Panc1 (cell line): ENCODE results near the gene SRXN1. TPM values are rescaled to one million over a fixed set of nuclear protein-coding genes. Genes with fewer than 3 reads are reported as not detected.

Experiments
- ATAC-seq: fragments of 200-7000 bp; cut with Tn5 transposase; 2 replicates; pipeline ENCODE4 v1.9.1; 2020; ENCODE audit warnings: mild to moderate bottlenecking, moderate library complexity
- BruUV-seq: library from RNA; stranded (reverse); fragments of 400-500 nt; replicated peaks from 2 replicates; lab custom pipeline; 2021; lab: Mats Ljungman, UMichigan
- CTCF ChIA-PET: fragments of 300-600 bp; sonication (Branson Sonifier 250); formaldehyde crosslinking; loops from one replicate; lab custom pipeline; 2022; ENCODE audit warnings: antibody characterized with exemption; lab: Charles Lee
- POLR2A ChIA-PET: fragments of 300-600 bp; sonication (Branson Sonifier 250); formaldehyde crosslinking; loops from one replicate; lab custom pipeline; 2022; ENCODE audit warnings: antibody characterized with exemption; lab: Charles Lee
- DNase-seq: peaks from one replicate; pipeline ENCODE4 v3.0.0-alpha.2; 2010; ENCODE audit warnings: low read depth, low spot score
- H3K27ac ChIP-seq: 2 replicates; pipeline ENCODE4 v1.5.1; 2011; ENCODE audit warnings: mild to moderate bottlenecking, low read length, inconsistent platforms
- H3K27me3 ChIP-seq: fragments of 200-500 bp; sonication (Bioruptor generic); 2 replicates; pipeline ENCODE4 v1.6.0; 2014; ENCODE audit warnings: low read length, inconsistent platforms; ENCODE audit not compliant: control insufficient read depth, insufficient read depth
- H3K36me3 ChIP-seq: fragments of 200-500 bp; sonication (Bioruptor generic); 2 replicates; pipeline ENCODE4 v1.5.1; 2014; ENCODE audit warnings: inconsistent platforms, mild to moderate bottlenecking, low read length, moderate library complexity; ENCODE audit not compliant: control insufficient read depth, insufficient read depth
- H3K4me1 ChIP-seq: 2 replicates; pipeline ENCODE4 v1.5.1; 2011; ENCODE audit warnings: inconsistent platforms, mild to moderate bottlenecking, low read length, moderate library complexity; ENCODE audit not compliant: control insufficient read depth, insufficient read depth
- H3K4me3 ChIP-seq, 2 experiments: 2 replicates each; pipeline ENCODE4 v1.5.1; 2011 to 2012; ENCODE audit warnings: low read depth in 2 of 2, low read length in 2 of 2, mild to moderate bottlenecking in 2 of 2, inconsistent platforms in 1 of 2, moderate library complexity in 1 of 2
- H3K9me3 ChIP-seq: fragments of 200-500 bp; sonication (Bioruptor generic); 2 replicates; pipeline ENCODE4 v1.5.1; 2014; ENCODE audit warnings: low read depth, mild to moderate bottlenecking, inconsistent platforms, low read length, moderate library complexity; ENCODE audit not compliant: control insufficient read depth, insufficient read depth
- CTCF ChIP-seq: fragments of 450-650 bp; IDR thresholded peaks from 2 replicates; pipeline ENCODE4 v1.5.1; 2017; ENCODE audit warnings: mild to moderate bottlenecking
- POLR2AphosphoS5 ChIP-seq: IDR thresholded peaks from 2 replicates; pipeline ENCODE4 v1.6.1; 2012; ENCODE audit warnings: mild to moderate bottlenecking, low read depth, low read length, moderate library complexity
- REST ChIP-seq, 2 experiments: IDR thresholded peaks; 2 replicates each; pipeline ENCODE4 v1.6.1; 2011 to 2012; ENCODE audit warnings: low read depth in 2 of 2, control low read depth in 1 of 2, low read length in 1 of 2, mild to moderate bottlenecking in 1 of 2, moderate library complexity in 1 of 2; ENCODE audit not compliant: insufficient read depth in 1 of 2
- SIN3A ChIP-seq: IDR thresholded peaks from 2 replicates; pipeline ENCODE4 v1.6.1; 2012; ENCODE audit warnings: low read depth, mild to moderate bottlenecking, low read length, moderate library complexity, borderline replicate concordance; ENCODE audit not compliant: insufficient read depth
- TCF7L2 ChIP-seq: IDR thresholded peaks from 2 replicates; pipeline ENCODE4 v1.6.1; 2011; ENCODE audit warnings: mild to moderate bottlenecking, low read depth, low read length, inconsistent platforms
- in situ Hi-C: cut with HindIII; loops from 2 replicates; pipeline ENCODE4 v1.10.0; 2016; ENCODE audit warnings: low sequenced_read_pairs, low pct_unique_long_range_greater_than_20kb
- intact Hi-C: fragments of 100-400 bp; cut with micrococcal nuclease; formaldehyde crosslinking; loops from one replicate; pipeline ENCODE4 v1.10.0; 2022; ENCODE audit not compliant: unreplicated experiment
- total RNA-seq: library from RNA; stranded (reverse); gene quantifications from one replicate; pipeline ENCODE4 v1.2.1, GENCODE V29; 2021; ENCODE audit not compliant: unreplicated experiment

Gene SRXN1
- total RNA-seq, 1 experiment from 2014 or later: 34.5 TPM

DNA sequence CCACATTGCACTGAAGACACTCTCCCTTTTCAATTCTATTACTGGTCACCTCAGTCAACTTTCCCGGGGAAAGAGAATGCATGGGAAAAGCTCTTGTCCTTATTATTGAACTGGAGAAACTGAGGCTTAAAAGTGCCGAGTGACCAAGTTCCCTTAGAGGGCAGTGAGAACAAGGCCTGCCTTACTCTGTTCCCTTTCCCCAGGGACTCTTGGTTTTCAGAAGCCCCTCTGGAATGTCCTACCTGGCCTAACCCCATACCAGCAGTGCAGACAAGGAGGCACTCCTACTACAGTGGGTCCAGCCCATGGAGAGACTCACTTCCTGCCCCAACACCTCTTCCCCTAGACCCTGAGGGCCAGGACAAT, 6.1 kb downstream of the SRXN1 start:
- CTCF ChIA-PET: interaction anchor here (0.6 to 3.0 kb wide), 2 partner anchors 80 to 85 kb away, joined by 3 to 20 read pairs; no protein-coding TSS in a partner anchor
- Histone ChIP-seq H3K4me1 (peaks cover 13% of the 10 kb centered on the region), H3K36me3 (peaks cover 3% of the 10 kb centered on the region; the same call in 1 of the 2 replicates), H3K9me3 (peaks cover 5% of the 10 kb centered on the region; the same call in 1 of the 2 replicates), H3K27ac (no peak overlapping the region), H3K27me3 (no peaks in the 10 kb centered on the region), H3K4me3 (no peak overlapping the region)
- POLR2A ChIA-PET: no interaction called here
- no TSS peak for BruUV-seq
- ATAC-seq (no peak), DNase-seq (no peak)
- in situ Hi-C loops (no loop called here), intact Hi-C loops (no loop called here)
- no peak for TF ChIP-seq POLR2AphosphoS5
- no peak for TF ChIP-seq SIN3A
- no peak for TF ChIP-seq REST (IDR thresholded peaks at IDR 0.05; ENCODE audit: insufficient read depth in 1 of 2, low read depth in 2 of 2, low read length in 1 of 2)
- TF ChIP-seq CTCF: no peak
- TF ChIP-seq TCF7L2: no peak

DNA sequence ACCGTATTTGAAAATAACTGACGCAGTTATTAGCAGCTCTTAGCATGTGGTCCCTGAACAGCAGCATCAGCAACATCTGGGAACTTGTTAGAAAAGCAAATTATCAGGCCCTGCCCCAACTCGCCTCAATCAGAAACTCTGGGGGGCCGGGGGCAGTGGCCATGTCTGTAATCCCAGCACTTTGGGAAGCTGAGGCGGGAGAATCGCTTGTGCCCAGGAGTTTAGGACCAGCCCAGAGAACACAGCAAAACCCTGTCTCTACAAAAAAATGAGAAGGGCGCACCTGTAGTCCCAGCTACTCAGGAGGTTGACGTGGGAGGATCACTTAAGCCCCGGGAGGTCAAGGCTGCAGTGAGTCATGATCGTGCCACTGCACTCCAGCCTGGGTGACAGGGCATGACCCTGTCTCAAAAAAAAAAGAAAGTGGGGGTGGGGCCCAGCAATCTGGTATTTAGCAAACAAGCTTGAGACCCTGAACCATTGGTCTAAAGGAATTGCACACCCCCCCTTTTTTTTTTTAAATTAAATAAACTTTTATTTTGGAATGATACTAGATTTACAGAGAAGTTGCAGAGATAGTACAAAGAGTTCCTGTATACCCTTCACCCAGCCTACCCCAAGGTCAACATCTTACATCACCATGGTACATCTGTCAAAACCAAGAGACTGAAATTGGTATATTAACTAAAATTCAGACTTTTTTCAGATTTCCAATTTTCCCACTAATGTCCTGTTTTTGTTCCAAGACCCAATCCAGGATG, 6.7 kb downstream of the SRXN1 start:
- in situ Hi-C loops: no loop called here
- ChIA-PET POLR2A (interaction anchor here (0.5 to 0.6 kb wide), 3 partner anchors 33 to 54 kb away, joined by 3 to 4 read pairs (median 3); no protein-coding TSS in a partner anchor), CTCF (interaction anchor here (0.6 to 3.0 kb wide), 8 partner anchors 19 to 299 kb away, joined by 3 to 20 read pairs (median 3); no protein-coding TSS in a partner anchor)
- ATAC-seq (no peak; the same call in 1 of the 2 replicates), DNase-seq (no peak)
- BruUV-seq: no TSS peak
- no peak overlapping the region for H3K27ac ChIP-seq
- peaks cover 5% of the 10 kb centered on the region; the same call in 1 of the 2 replicates for H3K9me3 ChIP-seq
- intact Hi-C loops: no loop called here
- TF ChIP-seq SIN3A (no peak), POLR2AphosphoS5 (no peak), TCF7L2 (no peak), REST (IDR thresholded peaks at IDR 0.05; ENCODE audit: insufficient read depth in 1 of 2, low read depth in 2 of 2, low read length in 1 of 2) (no peak), CTCF (no peak)
- no peaks in the 10 kb centered on the region for H3K27me3 ChIP-seq
- H3K4me1 ChIP-seq: peaks cover 9% of the 10 kb centered on the region
- peaks cover 3% of the 10 kb centered on the region; the same call in 1 of the 2 replicates for H3K36me3 ChIP-seq
- H3K4me3 ChIP-seq: no peak overlapping the region
